ENCODE measurements around the gene BICC1.

Gene BICC1, protein sequence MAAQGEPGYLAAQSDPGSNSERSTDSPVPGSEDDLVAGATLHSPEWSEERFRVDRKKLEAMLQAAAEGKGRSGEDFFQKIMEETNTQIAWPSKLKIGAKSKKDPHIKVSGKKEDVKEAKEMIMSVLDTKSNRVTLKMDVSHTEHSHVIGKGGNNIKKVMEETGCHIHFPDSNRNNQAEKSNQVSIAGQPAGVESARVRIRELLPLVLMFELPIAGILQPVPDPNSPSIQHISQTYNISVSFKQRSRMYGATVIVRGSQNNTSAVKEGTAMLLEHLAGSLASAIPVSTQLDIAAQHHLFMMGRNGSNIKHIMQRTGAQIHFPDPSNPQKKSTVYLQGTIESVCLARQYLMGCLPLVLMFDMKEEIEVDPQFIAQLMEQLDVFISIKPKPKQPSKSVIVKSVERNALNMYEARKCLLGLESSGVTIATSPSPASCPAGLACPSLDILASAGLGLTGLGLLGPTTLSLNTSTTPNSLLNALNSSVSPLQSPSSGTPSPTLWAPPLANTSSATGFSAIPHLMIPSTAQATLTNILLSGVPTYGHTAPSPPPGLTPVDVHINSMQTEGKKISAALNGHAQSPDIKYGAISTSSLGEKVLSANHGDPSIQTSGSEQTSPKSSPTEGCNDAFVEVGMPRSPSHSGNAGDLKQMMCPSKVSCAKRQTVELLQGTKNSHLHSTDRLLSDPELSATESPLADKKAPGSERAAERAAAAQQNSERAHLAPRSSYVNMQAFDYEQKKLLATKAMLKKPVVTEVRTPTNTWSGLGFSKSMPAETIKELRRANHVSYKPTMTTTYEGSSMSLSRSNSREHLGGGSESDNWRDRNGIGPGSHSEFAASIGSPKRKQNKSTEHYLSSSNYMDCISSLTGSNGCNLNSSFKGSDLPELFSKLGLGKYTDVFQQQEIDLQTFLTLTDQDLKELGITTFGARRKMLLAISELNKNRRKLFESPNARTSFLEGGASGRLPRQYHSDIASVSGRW

DNA sequence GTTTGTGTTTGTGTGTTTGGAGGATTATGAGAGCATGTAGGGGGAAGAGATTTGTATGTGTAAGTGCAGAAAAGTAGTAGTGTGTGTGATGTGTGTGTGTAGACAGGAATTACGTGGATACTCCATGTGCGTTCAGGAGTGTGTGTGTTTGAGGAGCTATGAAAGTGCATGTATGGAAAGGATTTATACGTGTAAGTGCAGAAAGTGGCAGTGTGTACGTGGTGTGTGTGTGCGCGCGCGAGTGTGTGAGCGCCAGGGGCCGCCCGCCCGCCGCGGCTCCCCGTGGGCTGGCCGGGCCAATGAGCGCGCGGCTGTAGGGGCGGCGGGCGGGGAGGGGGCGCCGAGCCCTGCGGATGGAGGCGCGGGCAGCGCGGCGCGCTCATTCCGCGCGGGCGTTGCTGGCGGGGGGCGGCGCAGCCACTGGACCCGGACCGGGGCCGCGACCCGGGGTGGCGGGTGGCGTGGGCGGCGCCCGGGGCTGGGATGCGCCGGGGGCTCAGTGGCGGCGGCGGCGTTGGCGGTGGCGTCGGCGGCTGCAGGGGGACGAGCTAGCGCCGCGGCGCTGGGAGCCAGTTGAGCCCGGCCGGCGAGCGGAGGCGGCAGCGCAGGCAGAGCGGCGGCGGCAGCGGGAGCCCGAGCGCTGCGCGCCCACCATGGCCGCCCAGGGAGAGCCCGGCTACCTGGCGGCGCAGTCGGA is at the start of gene BICC1:
Gene BICC1, plus strand, starts transcription at position 382 of the 697 bp plus-strand sequence. Its CDS starts 272 bp downstream, at position 654.
- DNase-seq: peak in 1 of 2 experiments; percentile 46

DNA sequence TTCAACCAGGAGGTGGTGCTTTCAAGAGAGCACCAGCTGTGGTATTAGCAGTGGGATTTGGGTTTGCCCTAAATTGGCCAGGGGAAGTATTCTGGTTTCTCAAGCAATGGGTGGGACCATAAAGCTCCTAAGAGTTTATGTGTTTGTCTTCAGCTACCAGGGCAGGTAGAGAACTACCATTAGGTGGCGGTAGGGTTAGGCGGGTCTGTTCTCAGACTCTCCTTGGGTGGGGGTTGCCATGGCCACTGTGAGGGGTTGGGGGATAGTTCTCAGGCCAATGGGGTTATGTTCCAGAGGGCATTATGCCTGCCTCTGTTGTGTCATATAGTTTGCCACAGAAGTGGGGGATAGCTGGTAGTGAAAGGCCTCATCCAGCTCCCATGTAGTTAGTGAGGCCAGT is 47.7 kb upstream of the BICC1 start:
- DNase-seq: no peak

DNA sequence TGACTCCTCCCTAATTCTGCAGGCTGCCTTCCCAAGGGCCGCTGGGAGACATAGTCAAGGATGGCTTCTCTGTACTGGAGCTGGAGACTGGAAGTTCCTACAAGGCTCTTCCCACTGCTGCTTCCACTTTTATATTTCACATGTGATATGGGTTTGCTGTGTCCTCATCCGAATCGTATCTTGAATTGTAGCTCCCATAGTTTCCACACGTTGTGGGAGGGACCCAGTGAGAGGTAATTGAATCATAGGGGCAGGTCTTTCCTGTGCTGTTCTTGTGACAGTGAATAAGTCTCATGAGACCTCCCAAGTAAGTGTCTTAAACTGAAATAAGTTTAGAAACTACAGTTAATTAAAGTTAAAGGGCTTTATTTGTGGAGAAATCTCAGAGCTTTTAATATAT is 47.0 kb upstream of the BICC1 start:
- DNase-seq: no peak

DNA sequence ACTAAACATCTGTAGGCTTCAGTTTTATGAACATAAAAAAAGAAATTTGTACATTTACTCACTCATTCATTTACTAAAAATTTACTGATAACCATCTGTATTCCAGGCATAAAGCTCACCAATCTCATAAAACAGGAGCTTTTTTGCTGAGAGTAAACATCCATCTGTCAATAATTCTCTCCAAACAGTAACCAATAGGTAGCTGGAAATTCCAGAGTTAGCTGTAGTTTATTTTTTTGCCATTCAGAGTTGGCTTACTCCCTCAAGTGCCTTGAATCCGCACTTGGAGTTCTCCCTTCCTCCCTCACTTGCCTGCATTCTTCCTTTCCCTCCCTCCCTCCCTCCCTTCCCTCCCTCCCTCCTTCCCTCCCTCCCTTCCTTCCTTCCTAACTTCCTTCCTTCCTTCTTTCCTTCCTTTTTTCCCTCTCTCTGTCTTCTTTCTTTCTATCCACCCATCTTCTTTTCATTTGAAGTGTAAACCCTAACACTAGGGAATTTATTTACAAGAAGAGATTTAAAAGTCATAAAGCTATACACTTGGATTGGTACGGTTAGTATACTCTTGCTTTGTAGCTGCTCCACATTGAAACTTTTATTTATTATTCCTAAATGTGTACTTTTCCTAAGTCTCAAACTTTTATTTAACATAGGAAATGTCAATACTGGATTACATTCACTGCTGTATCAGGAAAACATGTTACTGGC is 44.6 kb upstream of the BICC1 start:
- DNase-seq: no peak

DNA sequence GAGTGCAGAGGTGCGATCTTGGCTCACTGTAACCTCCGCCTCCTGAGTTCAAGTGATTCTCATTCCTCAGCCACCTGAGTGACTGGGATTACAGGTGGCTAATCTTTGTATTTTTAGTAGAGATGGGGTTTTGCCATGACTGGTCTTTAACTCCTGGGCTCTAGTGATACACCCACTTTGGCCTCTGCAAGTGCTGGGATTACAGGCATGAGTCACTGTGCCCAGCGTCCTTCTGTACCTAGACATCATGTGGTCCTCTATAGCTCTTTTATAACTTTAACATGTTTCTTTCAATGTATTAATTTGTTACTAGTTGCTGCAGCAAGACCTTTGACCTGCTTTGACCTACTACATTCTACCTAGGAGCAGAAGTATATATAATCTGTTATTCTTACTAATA is 38.7 kb upstream of the BICC1 start:
- DNase-seq: no peak

DNA sequence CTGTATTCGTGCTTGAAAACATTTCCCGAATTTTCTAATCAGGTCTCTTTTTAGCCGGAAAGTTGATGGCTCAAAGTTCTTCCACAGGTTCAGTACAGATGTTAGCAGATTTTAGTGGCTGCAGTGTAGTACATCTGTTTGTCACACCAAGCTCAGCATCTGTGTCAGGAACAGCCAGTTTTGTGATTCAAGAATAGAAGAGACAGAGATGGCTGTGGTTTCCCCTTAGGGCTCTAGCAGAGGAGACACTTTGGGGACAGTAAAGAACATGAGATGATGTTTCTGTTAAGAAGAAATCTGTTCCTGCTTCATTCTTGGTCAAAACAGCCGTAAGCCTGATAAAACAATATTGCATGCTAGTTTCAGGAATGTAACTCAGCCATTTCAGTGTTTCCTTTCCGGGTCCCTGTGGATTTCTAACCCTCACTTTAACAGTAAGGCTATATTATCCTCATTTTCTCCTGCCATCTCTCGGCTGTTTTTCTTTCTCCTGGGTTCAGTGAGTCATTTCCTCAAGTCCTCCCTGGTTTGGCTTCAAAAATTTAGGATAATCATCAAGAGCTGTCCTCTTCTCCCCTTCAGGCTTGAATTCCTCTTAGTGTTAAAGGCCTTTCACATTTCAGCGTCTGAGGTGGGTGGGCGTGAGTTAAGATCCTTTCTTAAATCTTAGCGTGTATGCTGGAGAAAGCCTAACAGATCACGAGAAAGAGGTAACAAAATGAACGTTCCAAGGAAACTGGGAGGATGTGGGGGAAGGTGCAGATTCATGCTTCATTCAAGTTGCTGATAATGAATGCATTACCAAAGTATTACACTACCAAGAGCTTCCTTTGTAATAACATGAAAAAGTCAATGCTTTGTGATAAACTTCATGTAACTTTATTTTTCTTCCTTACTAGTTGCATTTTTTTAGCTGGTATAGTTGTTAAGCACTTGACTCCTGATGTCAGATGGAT is 37.1 kb upstream of the BICC1 start:
- no peak for DNase-seq

DNA sequence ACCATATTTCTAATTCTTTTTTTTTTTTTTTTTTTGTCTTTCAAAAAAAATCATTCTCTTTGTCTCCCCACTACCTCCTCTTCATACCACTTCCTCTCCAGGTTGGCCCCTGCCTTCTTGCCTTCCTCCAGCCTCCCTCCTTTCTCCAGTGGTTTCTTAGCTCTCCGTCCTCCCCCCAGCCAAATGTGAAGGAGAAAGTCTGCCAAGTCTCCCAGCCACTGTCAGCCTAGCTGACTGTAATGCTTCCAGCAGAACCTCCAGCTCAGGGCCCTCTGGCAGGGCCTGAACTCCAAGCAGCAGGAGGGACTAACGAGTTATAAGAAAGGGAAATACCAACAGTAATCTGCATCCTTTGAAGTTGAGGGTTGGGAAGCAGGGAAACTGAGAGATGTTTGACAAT is 35.5 kb upstream of the BICC1 start:
- DNase-seq: no peak

DNA sequence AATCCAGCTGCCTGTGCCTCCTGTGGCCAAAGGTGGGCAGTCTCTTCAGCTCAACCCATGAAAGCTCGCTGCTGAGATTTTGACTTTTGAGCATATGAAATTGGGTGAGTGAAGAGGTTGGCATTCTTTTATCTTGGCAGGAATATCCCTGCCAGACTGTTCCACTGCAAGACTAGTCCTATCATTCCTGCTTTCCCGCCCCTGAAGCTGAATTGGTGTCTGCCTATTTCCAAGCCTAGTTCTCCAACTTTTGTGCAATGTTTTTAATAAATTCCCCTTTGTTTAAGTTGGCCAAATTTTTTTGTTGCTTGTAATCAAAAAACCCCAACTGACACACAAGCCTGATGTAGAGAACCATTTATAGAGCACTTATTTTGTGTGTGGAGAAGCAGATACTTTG is 34.8 kb upstream of the BICC1 start:
- no peak for DNase-seq

DNA sequence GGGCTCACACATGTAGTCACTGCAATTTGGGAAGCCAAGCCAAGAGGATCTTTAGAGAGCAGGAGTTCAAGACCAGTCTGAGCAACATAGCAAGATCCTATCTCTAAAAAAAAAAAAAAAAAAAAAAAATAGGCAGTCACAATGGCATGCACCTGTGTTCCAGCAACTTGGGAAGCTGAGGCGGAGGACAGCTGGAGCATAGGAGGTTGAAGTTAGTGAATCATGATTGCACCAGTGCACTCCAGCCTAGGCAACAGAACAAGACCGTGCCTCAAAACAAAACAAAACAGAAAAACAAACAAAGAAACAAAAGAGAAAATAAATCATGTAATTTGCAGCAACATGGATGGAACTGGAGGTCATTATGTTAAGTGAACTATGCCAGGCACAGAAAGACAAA is 33.6 kb upstream of the BICC1 start:
- DNase-seq: no peak

DNA sequence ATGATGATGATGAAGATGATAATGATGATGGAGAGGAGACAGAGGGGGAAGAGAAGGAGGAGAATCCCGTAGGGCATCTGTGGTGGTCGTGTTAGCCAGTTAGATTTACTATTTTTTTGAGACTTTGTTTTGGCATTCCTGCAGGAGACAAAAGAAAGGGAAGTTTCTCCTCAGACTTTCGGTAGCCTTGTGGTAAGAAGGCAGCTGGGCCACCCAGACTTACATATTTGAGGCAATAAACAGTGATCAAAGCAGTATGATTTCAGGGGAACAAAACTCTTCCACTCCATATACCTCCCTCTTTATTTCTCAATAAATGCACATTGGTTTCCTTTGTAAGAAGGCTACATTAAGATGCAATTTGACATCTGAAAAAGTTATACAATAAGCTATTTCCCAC is 32.4 kb upstream of the BICC1 start:
- DNase-seq: no peak

DNA sequence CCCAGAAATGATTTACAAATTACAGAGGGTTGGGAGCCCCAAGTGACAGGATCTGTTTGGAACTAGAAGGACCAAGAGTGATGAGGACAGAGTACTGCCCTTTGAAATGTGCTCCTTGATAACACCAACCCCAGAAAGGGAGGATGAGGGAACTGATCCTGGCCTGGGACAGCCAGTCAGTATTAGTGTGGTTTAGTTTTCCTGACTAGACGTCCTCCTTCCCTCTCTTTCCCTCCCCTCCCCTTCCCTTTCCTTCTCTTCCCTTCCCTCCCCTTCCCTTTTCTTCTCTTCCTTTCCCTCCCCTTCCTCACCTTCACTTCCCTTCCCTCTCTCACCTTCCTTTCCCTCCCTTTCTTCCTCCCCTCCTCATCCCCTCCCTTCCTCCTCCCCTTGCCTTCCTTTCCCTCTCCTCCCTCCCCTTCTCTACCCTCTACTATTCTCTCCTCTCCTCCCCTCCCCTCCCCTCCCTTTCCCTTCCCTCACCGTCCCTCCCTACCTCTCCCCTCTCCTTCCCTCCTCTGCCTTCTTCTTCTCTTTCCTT is 31.0 kb upstream of the BICC1 start:
- no peak for DNase-seq

DNA sequence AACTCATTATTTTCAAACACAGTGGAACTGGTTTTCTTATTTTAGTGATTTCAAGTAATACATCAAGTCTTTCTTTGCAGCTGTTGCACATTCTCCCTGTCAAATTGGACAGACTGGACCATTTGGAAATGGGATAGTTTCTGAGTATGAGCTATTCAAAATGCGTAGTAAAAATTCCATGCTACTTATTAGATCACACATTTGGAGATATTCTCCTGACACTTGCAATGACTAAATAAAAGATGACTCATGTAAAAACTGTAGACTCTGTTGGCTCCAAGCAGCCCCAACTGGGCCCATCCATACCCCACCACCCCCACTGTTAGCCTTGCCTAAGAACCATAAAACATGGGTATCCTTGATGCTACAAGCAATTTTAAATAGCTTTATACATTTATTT is 25.9 kb upstream of the BICC1 start:
- no peak for DNase-seq

DNA sequence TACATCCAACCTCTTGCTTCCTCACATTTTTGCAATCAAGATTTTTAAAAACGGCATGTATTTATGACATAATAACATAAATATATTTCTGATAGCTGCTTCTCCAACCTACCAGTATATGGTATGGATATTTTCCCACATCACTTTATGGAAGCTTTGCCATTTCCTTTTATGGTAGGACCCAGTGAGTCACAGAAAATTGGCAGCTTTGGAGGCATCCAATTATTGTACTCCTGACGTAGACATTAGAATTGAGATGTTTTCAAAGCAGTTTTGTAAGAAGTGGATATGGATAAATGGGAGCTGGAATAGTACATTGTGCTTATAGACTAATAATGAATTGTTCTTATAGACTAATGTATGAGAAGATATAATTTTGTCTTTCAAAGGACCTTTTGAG is 23.8 kb upstream of the BICC1 start:
- no peak for DNase-seq

DNA sequence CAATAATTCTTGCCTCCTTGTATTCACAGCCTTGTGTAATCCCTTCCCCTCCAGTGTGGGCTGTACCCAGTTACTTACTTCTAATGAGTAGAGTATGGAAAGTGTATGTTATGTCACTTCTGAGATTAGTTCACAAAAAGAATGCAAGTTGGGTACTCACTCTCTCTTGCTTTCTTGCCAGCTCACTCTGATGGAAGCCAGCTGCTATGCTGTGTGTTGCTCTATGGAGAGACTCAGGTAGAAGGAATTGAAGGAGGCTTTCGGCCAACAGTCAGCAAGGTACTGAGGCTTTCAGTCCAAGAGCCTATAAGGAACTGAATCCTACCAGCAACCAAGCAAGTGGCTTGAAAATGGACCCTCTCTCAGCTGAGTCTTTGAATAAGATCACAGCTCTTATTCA is 9.7 kb upstream of the BICC1 start:
- no peak for DNase-seq

DNA sequence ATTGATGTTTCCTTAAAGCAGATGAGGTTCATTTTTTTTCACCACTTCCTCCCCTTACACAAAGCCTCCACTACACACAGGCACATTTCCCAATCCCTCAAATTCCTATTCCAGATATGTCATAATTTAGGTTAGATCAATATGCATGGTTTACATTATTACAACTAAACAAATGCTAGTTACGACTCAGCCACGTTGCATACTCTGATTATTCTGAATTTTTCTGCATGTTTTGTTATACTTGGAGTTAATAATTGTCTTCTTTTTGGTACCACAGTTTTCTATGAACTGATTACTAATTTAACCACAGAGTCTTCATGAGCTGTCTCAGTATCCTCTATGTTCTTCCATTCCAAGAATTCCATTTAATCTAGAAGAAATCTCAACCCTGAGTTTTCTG is 4.4 kb upstream of the BICC1 start:
- DNase-seq: no peak

DNA sequence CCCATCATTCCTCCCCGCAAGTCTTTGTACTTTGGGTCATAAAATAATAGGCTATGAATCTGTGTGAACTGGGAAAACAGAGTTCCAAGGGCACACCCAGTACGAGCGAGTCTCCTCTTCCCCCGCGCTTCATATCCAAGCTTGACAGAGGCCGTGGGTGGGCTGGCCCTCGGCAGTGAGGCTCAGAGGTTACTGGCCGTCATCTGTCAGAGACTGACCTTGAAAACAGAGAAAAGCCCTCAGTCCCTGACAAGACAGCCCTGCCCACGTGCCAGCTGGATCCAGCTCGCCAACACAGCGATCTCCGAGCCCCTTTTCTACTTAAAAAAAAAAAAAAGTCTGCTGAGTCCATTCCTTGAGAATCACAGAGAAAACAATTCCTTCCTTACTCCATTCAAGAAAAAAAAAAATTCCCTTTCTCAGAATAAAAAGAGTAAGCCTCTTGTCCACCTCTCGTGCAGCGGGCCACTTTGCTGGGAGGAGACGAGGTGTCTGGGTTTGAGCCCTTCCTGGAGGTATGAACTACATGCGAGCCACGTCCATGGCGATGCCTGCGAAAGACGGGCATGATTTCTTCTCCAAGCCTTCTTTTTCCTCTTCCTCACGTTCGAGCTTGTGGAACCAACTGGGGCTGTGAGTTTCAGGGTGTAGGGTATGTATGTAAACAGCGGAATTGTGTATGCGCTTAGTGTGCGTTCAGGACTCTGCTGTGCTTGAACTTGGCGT is 744 bp upstream of the BICC1 start:
- DNase-seq: no peak

DNA sequence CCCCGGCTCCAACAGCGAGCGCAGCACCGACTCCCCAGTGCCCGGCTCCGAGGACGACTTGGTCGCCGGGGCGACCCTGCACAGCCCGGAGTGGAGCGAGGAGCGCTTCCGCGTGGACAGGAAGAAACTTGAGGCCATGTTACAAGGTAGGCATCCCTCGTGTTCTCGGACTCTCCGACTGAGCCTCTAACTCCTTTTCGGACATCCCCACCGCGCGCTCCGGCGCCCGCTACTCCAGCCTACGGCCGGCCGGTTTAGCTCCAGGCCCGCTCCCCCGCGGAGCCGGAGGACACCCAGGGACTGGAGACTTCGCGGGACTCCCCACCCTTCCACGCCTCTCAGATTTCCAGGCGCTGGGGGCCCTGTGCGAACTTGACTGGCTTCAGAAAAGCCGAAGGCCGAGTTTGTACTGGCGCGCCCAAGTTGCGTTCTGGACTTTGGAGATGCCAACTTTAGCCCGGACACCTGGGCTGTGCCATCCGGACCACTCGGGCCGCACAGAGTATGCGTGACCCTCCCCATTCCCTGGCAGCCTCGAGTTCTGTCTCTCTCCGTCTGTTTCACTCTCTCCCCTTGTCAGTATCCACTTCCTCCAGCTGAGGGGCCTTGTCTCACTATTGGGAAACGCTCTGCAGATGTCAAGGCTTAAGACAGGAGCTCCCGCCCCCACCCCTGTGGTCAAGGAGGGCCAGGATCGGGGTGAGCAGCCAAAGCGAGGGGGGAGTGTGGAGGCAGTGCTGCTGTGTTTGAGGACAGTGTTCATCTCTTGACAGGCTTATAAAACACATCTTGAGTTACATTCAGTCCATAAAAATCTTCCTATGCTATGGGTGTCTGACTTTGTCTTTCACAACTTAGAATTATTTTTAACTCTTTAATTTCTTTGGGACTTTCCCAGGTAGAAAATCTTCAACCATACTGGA is 777 bp downstream of the BICC1 start:
- peak in 1 of 2 experiments; percentile 10 for DNase-seq

DNA sequence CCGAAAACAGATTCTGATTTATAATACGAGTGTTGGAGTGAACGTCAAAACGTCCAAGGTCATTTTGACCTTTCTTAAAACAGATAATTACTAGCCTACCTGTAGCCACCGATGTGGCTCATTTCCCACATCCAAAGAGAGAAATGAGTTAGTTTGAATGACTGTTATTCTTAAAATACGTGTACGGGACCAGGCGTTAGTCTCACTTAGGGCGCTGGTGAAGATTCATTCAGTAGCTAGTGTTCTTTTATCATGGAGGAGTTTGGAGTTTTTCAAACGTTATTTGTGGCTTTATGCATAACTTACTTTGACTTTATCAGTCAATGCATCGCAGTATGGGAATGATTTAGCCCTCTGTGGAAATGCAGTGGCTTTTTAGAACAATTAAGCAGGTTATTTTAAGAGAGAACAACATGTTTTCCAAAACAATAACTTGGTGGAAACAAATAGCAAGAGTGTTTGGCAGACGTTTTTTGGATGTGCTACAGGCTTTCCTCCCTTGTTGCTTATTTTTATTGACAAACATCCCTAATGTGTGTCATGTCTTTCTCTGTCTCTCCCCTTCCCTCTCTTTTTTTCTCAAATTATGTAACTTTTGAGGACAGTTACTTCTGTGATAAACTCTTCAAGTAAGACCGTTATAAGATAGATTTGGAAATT is 1.6 kb downstream of the BICC1 start:
- DNase-seq: no peak
